ENCODE data around the gene CRYBG2. TPM values are rescaled to one million over a fixed set of nuclear protein-coding genes. Genes with fewer than 3 reads are reported as not detected.

Gene CRYBG2
- total RNA-seq, 1 donor from 2014 or later = 18.6 TPM

GRCh38 chr1:26288311-26288941 is 65.5 kb downstream of the CRYBG2 start:
- no peak overlapping the region for H3K4me3 ChIP-seq (ENCODE audit: low read depth, low read length)
- no peak for DNase-seq (ENCODE audit: low read depth)
- H3K36me3 ChIP-seq (ENCODE audit: control insufficient read depth, insufficient read depth, low read length) = no peaks in the 10 kb centered on the region
- TF ChIP-seq CTCF (IDR thresholded peaks at IDR 0.05; ENCODE audit: insufficient read depth, low read length, poor library complexity, severe bottlenecking) = no peak
- no peaks in the 10 kb centered on the region for H3K27me3 ChIP-seq (ENCODE audit: control insufficient read depth, insufficient read depth, low read length)

GRCh38 chr1:26287811-26288210 is 66.1 kb downstream of the CRYBG2 start:
- no peak for DNase-seq (ENCODE audit: low read depth)
- TF ChIP-seq CTCF (IDR thresholded peaks at IDR 0.05; ENCODE audit: insufficient read depth, low read length, poor library complexity, severe bottlenecking) = no peak
- Histone ChIP-seq H3K36me3 (ENCODE audit: control insufficient read depth, insufficient read depth, low read length) (no peaks in the 10 kb centered on the region), H3K4me3 (ENCODE audit: low read depth, low read length) (no peak overlapping the region), H3K27me3 (ENCODE audit: control insufficient read depth, insufficient read depth, low read length) (no peaks in the 10 kb centered on the region)

GRCh38 chr1:26287033-26287711 is 66.8 kb downstream of the CRYBG2 start:
- no peak overlapping the region for H3K4me3 ChIP-seq (ENCODE audit: low read depth, low read length)
- no peak for DNase-seq (ENCODE audit: low read depth)
- H3K36me3 ChIP-seq (ENCODE audit: control insufficient read depth, insufficient read depth, low read length) = no peaks in the 10 kb centered on the region
- no peak for TF ChIP-seq CTCF (IDR thresholded peaks at IDR 0.05; ENCODE audit: insufficient read depth, low read length, poor library complexity, severe bottlenecking)
- H3K27me3 ChIP-seq (ENCODE audit: control insufficient read depth, insufficient read depth, low read length) = no peaks in the 10 kb centered on the region

- DNase-seq (ENCODE audit: low read depth) = no peak
- H3K27me3 ChIP-seq (ENCODE audit: control insufficient read depth, insufficient read depth, low read length) = no peaks in the 10 kb centered on the region
- H3K4me3 ChIP-seq (ENCODE audit: low read depth, low read length) = no peak overlapping the region
- no peak for TF ChIP-seq CTCF (IDR thresholded peaks at IDR 0.05; ENCODE audit: insufficient read depth, low read length, poor library complexity, severe bottlenecking)
- no peaks in the 10 kb centered on the region for H3K36me3 ChIP-seq (ENCODE audit: control insufficient read depth, insufficient read depth, low read length)
Observed at GRCh38 chr1:26286064-26286416, 67.9 kb downstream of the CRYBG2 start.

GRCh38 chr1:26285366-26286063 is 68.4 kb downstream of the CRYBG2 start:
- H3K27me3 ChIP-seq (ENCODE audit: control insufficient read depth, insufficient read depth, low read length) = no peaks in the 10 kb centered on the region
- H3K4me3 ChIP-seq (ENCODE audit: low read depth, low read length) = no peak overlapping the region
- H3K36me3 ChIP-seq (ENCODE audit: control insufficient read depth, insufficient read depth, low read length) = no peaks in the 10 kb centered on the region
- DNase-seq (ENCODE audit: low read depth) = no peak
- peak; percentile 27 for TF ChIP-seq CTCF (IDR thresholded peaks at IDR 0.05; ENCODE audit: insufficient read depth, low read length, poor library complexity, severe bottlenecking)

Measured in kidney epithelial cell (primary cell).